ENCODE measurements around the gene SNCG.
"Not testable (repeated sequence)": the region's sequence is repeated elsewhere in the genome, so short reads cannot be mapped to it uniquely, and the experiment has no call there.

Gene SNCG

DNA sequence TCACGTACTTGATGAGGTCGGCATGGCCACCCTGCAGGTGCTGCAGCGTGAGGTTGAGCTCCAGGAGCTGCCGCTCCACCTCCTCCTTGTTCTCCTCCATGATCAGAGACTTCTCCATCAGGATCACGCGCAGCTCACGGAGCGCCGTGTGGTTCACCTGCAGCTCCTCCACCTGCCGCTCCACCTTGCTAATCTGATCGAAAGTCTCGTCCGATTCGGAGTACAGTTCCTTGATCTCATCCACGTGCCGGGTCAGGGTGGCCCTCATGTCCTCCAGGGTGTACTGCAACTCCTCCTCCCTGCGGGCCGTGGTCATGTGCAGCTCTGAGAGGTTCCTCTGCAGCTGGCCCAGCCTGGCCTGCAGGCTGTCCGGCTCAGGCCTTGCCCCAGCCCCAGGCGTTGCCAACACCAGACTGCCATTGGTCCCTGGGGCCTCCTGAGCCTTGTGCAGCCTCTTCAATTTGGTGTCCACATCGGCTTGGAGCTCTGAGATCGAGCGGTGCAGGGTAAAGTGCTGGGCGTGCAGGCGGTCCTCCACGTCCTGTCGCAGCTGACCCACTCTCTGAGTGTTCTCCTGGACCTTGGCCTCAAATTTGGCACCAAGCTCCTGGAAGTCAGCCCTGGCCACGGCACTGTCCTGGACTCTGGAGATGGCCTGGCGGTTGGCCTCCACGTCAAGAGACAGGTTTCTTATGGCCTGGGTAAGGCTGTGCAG lies 14.9 kb upstream of the SNCG start:
- TF ChIP-seq FOXP2 (optimal IDR thresholded peaks at IDR 0.05; ENCODE audit: control extremely low read depth, extremely low read length, insufficient read depth) (no peak), POLR2AphosphoS5 (IDR thresholded peaks at IDR 0.05; ENCODE audit: borderline replicate concordance, low read depth, low read length) (no peak), EZH2 (IDR thresholded peaks at IDR 0.05) (no peak)
- Histone ChIP-seq H3K9me3 (ENCODE audit: low read depth, low read length) (no peaks in the 10 kb centered on the region), H3K4me3 (no peak overlapping the region), H3K9ac (ENCODE audit: insufficient read length) (no peak overlapping the region), H3K27ac (no peak overlapping the region), H3K36me3 (ENCODE audit: insufficient read depth, low read length) (no peaks in the 10 kb centered on the region)
- no peak for DNase-seq (ENCODE audit: low read depth, low spot score)

DNA sequence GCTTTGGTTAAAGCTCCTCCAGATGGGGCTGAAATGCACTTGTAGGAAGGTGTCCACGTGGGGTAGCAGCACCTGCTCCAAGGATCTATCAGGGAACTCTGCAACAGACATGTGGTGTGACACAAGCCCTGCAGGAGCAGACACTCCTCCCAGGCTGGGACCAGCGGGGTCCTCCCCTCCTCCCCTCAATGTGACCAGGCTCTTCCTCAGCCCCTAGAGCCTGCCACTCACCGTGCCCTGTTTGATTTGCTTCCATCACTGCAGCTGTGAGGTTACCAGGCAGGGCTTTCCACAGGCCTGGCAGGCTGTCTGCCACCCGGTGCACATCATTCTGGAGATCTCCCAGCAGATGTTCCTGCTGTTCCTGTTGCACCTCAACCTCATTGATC lies 14.4 kb upstream of the SNCG start:
- H3K4me3 ChIP-seq, result no peak overlapping the region
- no peaks in the 10 kb centered on the region for H3K36me3 ChIP-seq (ENCODE audit: insufficient read depth, low read length)
- H3K9me3 ChIP-seq (ENCODE audit: low read depth, low read length), result no peaks in the 10 kb centered on the region
- TF ChIP-seq POLR2AphosphoS5 (IDR thresholded peaks at IDR 0.05; ENCODE audit: borderline replicate concordance, low read depth, low read length), result no peak
- TF ChIP-seq FOXP2 (optimal IDR thresholded peaks at IDR 0.05; ENCODE audit: control extremely low read depth, extremely low read length, insufficient read depth), result no peak
- TF ChIP-seq EZH2 (IDR thresholded peaks at IDR 0.05), result no peak
- DNase-seq (ENCODE audit: low read depth, low spot score), result no peak
- H3K27ac ChIP-seq, result no peak overlapping the region
- no peak overlapping the region for H3K9ac ChIP-seq (ENCODE audit: insufficient read length)

DNA sequence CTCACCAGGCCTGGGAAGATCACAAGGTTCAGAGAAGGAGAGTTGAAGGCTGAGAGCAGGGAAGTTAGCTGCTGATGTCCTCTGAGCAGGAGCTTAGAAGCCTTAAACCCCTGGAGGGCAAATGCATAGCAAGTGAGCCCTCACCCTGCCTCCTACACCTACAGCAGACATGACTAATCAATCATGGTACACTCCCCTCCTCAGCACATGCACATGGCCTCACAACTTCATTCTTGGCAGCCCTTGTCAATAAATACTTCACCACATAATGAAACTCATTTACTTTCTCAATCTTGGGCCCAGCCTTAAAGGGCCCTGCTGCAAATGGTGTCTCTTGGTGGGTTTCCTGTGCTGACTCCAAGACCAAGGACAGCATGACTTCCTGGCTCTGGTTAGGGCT lies 13.9 kb upstream of the SNCG start:
- no peak for TF ChIP-seq POLR2AphosphoS5 (IDR thresholded peaks at IDR 0.05; ENCODE audit: borderline replicate concordance, low read depth, low read length)
- TF ChIP-seq EZH2 (IDR thresholded peaks at IDR 0.05), result no peak
- no peak for TF ChIP-seq FOXP2 (optimal IDR thresholded peaks at IDR 0.05; ENCODE audit: control extremely low read depth, extremely low read length, insufficient read depth)
- DNase-seq (ENCODE audit: low read depth, low spot score), result no peak
- H3K9me3 ChIP-seq (ENCODE audit: low read depth, low read length), result no peaks in the 10 kb centered on the region
- H3K9ac ChIP-seq (ENCODE audit: insufficient read length), result no peak overlapping the region
- H3K4me3 ChIP-seq, result no peak overlapping the region
- no peaks in the 10 kb centered on the region for H3K36me3 ChIP-seq (ENCODE audit: insufficient read depth, low read length)
- H3K27ac ChIP-seq, result no peak overlapping the region

DNA sequence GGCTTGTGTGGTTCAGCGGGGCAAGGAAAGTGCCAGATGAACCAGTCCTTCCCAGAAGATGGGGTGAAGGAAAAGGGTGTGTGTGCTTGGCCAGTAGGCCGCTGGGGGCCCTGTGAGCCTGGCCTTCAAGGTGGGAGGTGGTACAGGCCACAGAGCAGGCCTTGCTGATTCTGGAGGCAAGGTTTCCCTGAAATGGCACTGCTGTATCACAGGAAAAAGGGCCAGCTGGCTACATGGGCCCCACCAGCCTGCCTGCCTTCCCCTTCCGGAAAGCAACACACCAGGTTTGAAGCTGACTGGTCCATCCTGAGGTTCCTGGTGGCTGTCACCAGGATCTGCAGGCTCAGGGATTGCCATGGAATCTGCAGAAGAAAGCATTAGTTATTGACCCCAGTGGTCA lies 13.5 kb upstream of the SNCG start:
- TF ChIP-seq EZH2 (IDR thresholded peaks at IDR 0.05), result no peak
- TF ChIP-seq POLR2AphosphoS5 (IDR thresholded peaks at IDR 0.05; ENCODE audit: borderline replicate concordance, low read depth, low read length), result no peak
- TF ChIP-seq FOXP2 (optimal IDR thresholded peaks at IDR 0.05; ENCODE audit: control extremely low read depth, extremely low read length, insufficient read depth), result no peak
- Histone ChIP-seq H3K27ac (no peak overlapping the region), H3K4me3 (no peak overlapping the region), H3K36me3 (ENCODE audit: insufficient read depth, low read length) (no peaks in the 10 kb centered on the region), H3K9me3 (ENCODE audit: low read depth, low read length) (no peaks in the 10 kb centered on the region), H3K9ac (ENCODE audit: insufficient read length) (no peak overlapping the region)
- no peak for DNase-seq (ENCODE audit: low read depth, low spot score)

DNA sequence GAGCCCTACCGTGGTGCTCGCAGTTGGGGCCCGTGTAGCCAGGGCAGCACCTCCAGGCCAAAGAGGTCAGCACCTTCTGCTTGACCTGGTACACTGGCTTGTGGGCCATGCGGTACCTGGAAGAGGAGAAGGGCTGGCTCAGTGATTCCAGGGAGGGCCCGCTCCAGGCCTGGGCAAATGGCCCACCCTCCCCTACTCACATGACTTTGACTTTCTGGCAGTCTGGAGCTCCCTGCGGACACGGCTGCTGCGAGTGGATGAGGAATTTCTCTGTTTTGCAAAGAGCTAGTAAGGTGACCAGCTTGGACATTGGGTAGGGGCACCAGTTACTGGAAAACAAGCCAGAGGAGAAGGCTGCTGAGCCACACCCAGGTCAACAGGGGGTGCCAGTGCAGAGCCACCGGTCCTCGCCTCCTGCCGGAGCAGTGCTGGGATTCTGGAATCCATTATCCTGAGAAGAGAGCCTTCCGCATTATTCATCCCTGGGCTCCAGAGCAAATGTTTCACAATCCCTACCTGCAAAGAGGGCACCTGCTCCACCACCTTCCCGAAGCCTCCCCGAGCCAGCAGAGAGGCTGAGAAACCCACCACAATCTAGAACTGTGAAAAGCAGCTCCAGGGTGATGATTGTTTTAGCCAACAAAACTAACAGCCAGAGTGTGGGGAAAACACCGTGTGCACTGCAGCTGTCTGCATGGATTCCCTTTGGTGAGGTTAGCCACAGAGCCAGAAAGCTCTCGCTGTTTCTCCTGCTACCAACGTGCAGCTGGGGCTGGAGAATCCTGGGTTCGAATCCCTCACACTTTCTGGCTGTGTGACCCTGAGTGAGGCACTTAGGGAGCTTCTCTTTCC lies 12.8 kb upstream of the SNCG start:
- TF ChIP-seq FOXP2 (optimal IDR thresholded peaks at IDR 0.05; ENCODE audit: control extremely low read depth, extremely low read length, insufficient read depth), result no peak
- no peak for TF ChIP-seq EZH2 (IDR thresholded peaks at IDR 0.05)
- no peak for TF ChIP-seq POLR2AphosphoS5 (IDR thresholded peaks at IDR 0.05; ENCODE audit: borderline replicate concordance, low read depth, low read length)
- H3K9me3 ChIP-seq (ENCODE audit: low read depth, low read length), result no peaks in the 10 kb centered on the region
- H3K4me3 ChIP-seq, result no peak overlapping the region
- H3K9ac ChIP-seq (ENCODE audit: insufficient read length), result no peak overlapping the region
- no peak overlapping the region for H3K27ac ChIP-seq
- DNase-seq (ENCODE audit: low read depth, low spot score), result no peak
- H3K36me3 ChIP-seq (ENCODE audit: insufficient read depth, low read length), result no peaks in the 10 kb centered on the region

DNA sequence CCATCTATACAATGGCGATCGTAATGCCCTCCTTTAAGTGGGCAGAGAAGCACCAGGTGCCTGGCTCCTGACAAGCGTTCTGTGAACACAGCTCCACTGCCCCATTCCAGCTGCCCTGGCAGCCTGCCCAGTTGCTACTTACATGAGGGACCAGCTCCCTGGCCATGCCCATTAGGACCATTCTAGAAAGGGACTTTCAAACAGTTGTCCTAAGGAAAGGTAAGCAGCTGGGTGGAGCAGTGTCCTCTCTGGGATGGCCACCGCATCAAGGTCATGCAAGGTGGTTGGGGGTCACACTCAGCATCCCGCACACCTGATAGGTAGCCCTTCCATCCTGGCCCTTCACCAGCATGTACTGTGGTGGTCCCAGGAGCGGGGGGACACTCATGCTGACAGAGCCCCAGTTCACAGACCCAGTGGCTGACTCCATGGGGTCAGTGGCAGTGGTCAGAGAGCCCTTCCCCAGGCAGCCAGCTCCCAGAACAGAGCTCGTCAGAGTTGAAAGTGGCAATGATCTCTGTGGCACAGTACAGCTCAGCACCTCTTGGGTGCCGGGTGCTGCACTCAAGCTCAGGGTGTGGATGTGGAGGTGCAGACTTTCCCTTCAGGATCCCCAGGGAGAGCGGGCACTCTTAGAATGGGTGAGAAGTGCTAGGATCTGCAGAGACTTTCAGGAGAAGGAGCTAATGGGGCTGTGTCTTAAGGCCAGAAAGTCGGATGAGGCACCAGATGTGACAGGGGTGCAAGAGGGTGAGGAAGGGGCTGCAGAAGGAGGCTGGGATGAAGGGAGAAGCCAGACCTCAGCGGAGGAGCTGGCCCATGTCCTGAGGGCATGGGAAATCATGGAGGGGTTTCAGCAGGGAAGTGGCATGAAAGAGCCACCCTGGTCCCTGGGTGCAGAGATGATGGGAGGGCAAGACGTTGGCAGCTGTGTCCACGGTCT lies 11.9 kb upstream of the SNCG start:
- Histone ChIP-seq H3K36me3 (ENCODE audit: insufficient read depth, low read length) (no peaks in the 10 kb centered on the region), H3K27ac (no peak overlapping the region), H3K4me3 (no peak overlapping the region), H3K9me3 (ENCODE audit: low read depth, low read length) (no peaks in the 10 kb centered on the region), H3K9ac (ENCODE audit: insufficient read length) (no peak overlapping the region)
- no peak for TF ChIP-seq FOXP2 (optimal IDR thresholded peaks at IDR 0.05; ENCODE audit: control extremely low read depth, extremely low read length, insufficient read depth)
- no peak for TF ChIP-seq EZH2 (IDR thresholded peaks at IDR 0.05)
- no peak for TF ChIP-seq POLR2AphosphoS5 (IDR thresholded peaks at IDR 0.05; ENCODE audit: borderline replicate concordance, low read depth, low read length)
- DNase-seq (ENCODE audit: low read depth, low spot score), result no peak

DNA sequence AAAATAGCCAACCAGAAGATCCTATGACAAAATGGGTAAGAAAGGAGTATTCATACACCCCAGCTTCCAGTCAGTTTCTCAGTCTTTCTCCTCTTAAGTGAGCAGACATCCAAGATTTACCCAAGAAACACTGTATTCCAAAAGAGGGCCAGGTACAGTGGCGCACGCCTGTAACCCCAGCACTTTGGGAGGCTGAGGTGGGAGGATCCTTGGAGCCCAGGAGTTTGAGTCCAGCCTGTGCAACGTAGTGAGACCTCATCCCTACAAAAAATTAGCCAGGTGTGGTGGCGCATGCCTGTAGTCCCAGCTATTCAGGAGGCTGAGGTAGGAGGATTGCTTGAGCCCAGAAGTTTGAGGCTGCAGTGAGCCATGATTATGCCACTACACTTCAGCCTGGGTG lies 10.6 kb upstream of the SNCG start:
- H3K9me3 ChIP-seq (ENCODE audit: low read depth, low read length); DNase-seq (ENCODE audit: low read depth, low spot score); H3K9ac ChIP-seq (ENCODE audit: insufficient read length); H3K36me3 ChIP-seq (ENCODE audit: insufficient read depth, low read length); H3K4me3 ChIP-seq; H3K27ac ChIP-seq: not testable (repeated sequence)

DNA sequence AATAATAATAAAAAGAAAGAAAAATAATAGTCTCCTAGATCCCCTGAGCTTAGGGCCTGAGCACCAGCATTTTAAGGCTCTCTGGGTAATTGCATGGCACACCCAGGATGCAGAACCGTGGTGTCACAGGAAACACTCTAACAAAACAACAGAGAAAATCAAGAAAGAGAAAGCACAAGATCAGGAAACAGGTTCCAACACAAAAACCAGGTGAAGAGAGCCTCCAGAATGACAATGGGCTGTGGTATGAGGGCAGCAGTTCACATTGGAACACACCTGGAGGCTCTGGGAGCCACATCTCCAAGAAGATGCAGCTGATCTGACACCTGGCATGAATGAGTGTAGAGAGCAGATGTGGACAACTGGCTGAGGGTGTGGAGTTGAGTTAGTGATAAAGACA lies 8.1 kb upstream of the SNCG start:
- DNase-seq (ENCODE audit: low read depth, low spot score), result no peak
- H3K27ac ChIP-seq, result no peak overlapping the region
- TF ChIP-seq EZH2 (IDR thresholded peaks at IDR 0.05) (no peak), POLR2AphosphoS5 (IDR thresholded peaks at IDR 0.05; ENCODE audit: borderline replicate concordance, low read depth, low read length) (no peak), FOXP2 (optimal IDR thresholded peaks at IDR 0.05; ENCODE audit: control extremely low read depth, extremely low read length, insufficient read depth) (no peak)
- no peak overlapping the region for H3K9ac ChIP-seq (ENCODE audit: insufficient read length)
- no peak overlapping the region for H3K4me3 ChIP-seq
- no peaks in the 10 kb centered on the region for H3K36me3 ChIP-seq (ENCODE audit: insufficient read depth, low read length)
- no peaks in the 10 kb centered on the region for H3K9me3 ChIP-seq (ENCODE audit: low read depth, low read length)
